PC-9 (cell line): ENCODE data around the gene PRRC2A.

ENCODE experiments used
- CTCF ChIP-seq: fragments of 200-600 bp; sonication (generic); conservative IDR thresholded peaks from 2 replicates; pipeline ENCODE4 v1.6.1; 2017; ENCODE audit warnings: mixed run types, antibody characterized with exemption, mild to moderate bottlenecking, moderate library complexity
- EZH2 ChIP-seq: fragments of 200-600 bp; sonication (generic); IDR thresholded peaks from 2 replicates; pipeline ENCODE4 v1.8.0; 2017; ENCODE audit warnings: antibody characterized with exemption, low read depth

DNA sequence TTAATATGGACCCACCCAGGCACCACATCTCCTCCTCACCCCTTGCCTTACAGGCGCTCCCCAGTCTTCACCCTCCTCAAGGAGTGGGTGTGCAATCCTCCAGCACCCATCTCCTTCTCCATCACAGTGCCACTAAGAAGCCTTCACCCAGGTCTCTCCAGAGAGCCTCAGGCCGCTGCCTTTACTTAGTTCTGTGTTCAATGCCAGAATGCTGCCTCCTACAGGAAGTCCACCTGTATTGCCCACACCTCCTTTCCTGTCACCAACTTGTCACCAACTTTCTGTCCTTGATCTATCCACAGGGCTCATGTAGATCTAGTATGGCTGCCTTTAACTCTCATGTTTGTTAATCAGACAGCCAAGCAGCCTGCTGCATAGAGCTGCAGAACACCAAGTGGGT, 35.0 kb upstream of the PRRC2A start:
- peak; percentile 60 for TF ChIP-seq CTCF
- TF ChIP-seq EZH2, result no peak
